ENCODE results near the gene CHD6.
A peak's percentile ranks its signal among the peaks of the same experiment; 100 is the strongest.

Gene CHD6

DNA sequence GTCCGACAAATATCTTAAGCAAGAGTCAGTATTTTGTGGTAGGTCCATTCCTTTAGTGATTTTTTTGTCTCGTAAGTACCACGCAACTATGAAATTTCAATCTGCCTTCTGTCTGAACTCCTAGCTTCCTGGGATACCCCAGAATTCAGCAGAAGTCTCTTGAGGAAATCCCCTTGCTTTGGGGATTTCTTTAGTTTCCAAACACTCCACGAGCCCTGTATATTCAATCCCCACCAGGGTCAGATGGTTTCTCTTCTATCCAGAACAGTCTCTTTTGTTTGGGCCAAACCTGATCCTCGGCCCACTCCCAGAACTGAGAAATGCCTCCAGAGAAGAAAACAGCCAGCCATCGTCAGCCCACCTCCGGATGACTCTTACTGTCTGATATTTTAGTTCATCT, 113.0 kb downstream of the CHD6 start:
- DNase-seq = no peak

DNA sequence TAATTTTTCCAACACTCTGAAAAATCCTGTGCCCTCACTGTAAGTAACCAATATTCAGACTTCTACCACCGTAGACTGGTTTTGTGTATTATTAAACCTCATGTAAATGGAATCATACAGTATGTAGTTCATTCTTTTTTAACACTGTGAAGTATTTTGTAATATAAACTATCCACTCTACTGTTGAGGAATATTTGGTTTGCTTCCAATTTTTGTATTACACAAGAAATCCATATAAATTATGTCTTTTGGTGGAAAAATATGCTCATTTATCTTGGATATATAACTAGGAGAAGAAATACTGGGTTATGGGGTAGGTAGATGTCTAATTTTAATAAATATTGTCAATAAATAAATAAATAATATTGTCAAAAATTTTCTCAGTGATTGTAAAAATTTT, 116.8 kb downstream of the CHD6 start:
- no peak for DNase-seq

DNA sequence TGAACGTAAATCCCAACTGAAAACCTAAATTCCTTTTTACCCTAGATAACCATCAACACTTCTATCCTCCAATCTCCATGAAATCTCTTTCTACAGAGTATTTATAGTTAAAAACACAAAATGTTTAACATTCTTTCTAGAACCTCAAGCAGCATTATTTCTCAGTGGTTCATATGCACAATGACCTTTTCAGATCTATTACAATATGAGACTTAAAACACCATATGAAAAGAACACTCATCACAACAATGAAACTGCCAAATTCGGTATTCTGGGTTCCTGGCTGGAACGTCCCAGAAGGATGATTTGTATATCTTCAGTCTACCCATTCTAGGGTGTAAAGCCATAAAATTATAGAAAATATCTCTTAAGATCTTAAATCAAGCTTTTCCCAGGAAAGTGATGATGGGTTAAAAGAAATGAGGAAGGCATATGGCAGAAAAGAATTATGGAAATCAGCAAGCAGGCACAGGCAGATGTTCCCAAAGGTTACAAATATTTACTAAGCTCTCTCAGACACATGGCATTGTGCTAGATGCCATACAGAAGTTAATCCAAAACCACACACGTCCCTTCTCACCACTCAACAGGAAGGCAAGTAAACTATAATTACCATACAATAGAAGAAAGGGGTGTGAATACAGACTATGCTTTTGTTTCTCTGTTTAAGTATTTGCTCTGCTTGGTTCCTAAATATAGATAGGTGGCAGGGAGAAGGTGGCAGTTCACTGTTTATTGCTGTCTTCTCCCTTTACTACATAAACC, 118.0 kb downstream of the CHD6 start:
- DNase-seq = peak; percentile 31

- no peak for DNase-seq
Measured at GRCh38 chr20:41499064-41499463, 119.1 kb downstream of the CHD6 start.

DNA sequence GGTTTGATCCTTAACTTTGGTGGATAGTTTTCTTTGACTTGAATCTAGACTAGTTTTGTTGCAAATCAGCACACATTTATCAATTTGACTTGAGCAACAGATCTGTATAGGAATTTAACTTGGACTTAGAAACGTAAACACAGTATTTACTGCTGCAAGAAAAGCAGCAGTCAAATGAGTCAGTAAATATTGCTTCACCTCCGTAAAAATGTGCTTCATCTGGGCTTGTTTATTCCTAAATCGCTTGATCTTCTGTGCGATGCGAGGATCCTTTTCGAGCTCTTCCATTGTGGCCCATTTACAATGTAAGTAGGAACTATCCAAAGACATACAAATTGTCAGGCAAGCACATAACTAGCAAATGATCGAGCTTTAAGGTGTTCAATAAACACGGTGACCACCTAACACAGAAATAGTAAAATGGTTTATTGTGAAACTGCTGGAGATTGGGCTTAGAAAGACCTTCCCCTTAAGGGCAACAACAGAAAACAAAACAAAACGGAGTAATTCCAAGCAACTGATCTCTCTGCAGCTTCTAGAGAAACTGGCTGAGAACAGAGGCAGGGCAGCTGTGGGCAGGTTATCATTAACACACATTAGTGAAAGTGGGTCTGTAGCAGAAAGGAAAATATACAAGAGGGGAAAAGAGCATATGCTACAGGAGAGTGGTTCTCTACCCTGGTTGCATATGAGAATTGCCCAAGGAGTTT, 120.8 kb downstream of the CHD6 start:
- DNase-seq = peak; percentile 26

DNA sequence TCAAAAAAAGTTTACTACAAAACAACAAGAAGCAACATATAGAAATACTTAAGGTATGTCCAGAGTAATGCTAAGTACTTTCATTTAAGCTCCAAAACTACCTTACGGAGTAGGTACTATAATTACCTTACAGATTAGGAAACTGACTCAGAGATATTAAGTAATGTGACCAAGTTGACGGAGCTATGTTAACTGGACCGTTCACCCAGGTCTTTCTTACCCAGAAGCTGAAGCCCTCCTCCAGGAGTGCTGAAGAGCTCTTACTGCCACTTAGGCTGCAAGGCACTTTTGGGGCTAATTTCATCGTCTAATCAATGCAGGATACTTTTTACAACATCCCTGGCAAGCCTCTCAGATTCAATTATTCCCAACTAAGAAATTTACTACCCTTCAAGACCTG, 123.7 kb downstream of the CHD6 start:
- no peak for DNase-seq

- no peak for DNase-seq
Measured at GRCh38 chr20:41483553-41483930, 134.6 kb downstream of the CHD6 start.

DNA sequence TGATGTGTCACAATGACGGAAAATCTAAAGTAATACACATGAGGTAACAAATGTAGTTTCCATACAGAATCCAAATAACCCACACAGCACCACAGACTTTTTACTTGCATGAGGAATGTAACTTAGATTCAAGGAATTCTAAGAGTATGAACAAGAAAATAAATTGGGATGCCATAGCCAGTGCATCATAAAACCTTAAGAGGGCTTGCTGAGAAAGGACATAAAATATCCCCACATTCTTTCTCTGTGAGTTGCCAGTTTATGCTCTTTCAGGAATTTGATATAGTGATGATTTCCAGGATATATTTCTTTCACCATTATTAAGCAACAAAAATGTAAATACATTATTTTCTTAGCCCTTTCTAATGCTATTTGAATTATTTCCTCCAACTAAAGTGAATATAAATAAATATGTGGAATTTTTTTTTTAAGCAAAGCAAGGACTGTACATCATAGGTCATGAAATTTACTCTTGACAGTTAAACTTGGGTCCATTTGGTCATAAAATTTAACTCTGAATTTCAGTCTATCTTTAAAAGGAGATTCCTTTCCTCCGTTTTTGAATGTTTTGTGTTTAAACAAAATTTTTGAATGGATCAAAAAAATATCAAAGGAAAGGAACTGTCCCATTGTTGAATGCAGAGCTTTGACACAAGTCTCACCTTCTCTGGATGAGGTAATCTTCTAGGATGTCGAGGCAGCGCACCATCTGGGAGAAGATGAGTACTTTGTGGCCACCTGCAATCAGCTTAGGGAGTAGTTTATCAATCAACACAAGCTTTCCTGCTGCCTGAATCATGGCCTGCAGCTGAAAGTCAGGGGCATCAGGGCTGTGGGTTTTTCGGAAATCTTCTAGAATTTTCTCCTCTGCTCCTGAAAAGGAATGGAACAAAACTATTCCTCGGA, 135.3 kb downstream of the CHD6 start:
- DNase-seq = no peak

- no peak for DNase-seq
Measured at GRCh38 chr20:41480054-41480770, 138.0 kb downstream of the CHD6 start.

DNA sequence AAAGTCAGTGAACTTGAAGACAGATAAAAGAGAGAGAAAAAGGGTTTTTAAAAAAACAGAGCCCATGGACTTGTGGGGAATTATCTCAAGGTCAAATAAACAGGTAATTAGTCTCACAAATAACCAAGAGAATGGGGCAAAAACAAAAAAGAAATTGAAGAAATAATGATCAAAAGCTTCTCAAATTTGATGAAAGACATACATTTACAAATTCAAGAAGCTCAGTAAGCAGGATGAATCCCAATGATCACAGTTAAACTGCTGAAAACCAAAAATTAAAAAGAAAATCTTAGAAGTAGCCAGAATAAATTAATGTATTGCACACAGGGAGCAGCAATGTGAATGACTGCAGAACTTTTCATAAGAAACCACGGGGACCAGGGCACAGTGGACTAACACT, 139.1 kb downstream of the CHD6 start:
- DNase-seq = no peak

DNA sequence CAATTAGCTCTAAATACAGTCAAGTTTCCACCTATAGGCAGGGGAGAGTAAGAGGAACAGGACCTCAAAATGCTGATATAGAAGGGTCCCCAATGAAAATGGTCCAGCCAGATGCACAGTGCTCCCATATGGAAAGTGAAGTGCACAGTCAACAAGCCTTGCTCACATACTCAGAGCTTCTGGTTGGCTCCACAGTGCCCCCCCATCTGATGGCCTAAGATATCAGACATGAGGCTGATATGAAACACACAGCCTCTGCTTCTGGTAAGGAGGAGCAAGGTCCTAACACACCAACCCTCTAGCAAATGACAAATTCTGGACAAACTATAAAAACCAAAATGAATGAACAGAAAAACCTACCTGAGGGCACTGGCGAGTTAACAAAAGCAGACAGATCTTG, 140.2 kb downstream of the CHD6 start:
- DNase-seq = no peak

- no peak for DNase-seq
Measured at GRCh38 chr20:41476446-41476845, 141.7 kb downstream of the CHD6 start.

GRCh38 chr20:41476013-41476441, 142.2 kb downstream of the CHD6 start:
- DNase-seq = no peak

DNA sequence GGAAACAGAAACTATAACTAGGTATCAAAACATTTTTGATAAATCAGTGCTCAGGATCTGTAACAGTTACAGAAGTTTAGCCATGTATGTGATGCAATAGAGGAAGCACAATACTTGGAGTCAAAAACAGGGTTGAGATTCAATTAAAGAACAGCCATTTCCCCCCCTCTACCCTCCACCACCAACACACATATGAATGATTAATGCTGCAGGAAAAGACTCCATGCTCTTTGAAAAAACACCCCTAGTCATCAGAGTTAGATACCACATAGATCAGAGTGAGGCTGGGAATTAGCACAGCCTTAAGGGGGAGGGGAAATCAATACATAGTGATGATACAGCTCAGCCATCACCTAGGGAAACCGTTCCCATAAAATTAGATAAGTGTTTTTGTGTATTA, 142.7 kb downstream of the CHD6 start:
- no peak for DNase-seq

DNA sequence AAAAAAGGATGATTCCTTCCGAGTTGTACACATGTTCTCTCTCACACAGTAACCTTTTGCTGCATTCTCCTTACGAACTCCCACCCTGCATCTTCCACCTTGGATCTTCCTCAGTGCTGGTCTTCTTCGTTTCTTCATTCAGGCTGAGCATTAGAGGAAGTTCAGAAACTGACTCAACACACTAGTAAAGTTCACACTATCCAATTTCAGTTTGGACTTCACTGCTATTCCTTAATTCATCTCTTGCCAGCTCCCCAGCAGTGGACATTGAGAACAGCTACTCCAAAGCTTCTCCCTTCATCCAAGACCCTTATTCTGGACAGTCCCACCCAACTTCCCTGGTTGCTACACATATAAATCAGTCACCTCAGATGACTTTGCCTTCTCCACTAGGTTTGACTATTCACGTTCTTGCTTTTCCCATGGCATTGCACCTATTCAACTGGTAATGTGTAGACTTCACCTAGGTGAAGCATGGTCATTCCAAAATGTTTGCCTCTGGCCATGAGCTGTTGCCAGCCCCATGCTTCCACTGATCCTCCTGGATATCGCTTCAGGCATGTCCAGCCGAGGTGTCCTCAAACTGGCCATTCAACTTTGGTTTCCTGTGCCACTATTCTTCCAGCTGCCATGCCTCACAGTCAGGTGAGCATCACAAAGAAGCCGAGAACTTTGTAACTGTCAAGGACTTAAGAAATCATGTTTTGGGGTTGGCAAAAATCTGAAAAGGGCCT, 147.6 kb downstream of the CHD6 start:
- DNase-seq = no peak

DNA sequence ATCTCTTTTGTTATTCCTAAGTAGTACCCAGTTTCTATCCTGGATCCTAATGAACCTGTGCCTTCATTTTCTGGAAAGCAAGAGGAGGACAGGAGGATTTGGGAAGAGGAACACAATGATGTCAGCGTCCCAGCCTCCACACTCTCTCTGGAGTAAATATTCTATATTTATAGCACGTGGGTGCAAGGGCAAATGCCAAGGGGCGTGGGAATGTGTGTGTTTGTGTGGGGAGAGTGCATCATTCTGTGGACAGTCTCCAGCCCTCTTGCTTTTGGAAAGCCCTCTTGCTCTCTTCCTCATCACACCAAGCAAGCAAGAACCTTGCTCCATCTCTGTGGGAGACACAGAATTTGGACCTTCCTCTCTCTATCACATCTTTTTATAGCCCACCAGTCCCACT, 148.3 kb downstream of the CHD6 start:
- DNase-seq = no peak

DNA sequence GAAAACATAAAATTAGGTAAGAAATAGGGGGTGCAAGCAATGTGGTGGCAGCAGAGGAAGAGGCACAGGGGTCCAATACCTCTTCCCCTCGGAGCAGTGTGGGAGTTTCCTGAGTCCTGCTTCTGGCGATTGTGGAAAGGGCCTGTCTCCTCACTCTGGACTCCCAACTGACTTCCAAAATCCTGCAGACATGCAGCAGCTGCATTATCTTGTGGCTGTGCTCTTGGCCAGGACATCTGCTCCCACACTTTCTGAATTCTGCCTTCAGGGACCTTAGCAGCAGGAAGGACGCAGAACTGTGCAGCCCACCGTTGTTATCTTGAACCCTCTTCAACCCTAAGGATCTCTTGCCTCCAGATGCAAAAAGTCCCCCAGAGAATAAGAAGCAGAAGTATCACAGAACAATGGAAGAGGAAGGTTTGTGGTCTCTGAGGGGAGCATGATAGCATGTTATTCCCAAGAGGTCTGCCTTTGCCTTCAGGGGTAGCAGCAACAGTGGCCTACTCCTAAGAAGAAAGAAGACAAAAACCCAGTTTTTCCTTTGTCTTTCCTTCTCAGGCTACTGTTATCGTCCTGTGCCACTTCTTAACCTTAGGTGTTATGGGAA, 149.1 kb downstream of the CHD6 start:
- no peak for DNase-seq

GRCh38 chr20:41467690-41468089, 150.5 kb downstream of the CHD6 start:
- no peak for DNase-seq

GRCh38 chr20:41467220-41467619, 151.0 kb downstream of the CHD6 start:
- no peak for DNase-seq

DNA sequence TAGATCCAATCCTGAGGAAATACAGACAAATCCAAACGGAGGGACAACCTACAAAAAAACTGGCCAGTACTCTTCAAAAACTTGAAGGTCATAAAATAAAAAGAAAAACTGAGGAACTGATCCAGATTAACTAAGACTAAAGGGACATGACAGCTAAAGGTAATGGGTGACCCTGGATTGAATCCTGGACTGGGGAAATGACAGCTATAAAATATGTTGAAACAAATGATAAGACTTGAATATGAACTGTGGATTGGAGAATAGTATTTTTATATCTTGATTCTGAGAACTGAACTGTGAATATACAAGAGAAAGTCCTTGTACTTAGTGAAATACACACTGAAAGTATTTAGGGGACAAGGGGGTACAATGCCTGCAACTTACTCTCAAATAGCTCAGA, 154.6 kb downstream of the CHD6 start:
- no peak for DNase-seq

- DNase-seq = no peak
Measured at GRCh38 chr20:41462372-41463161, 155.6 kb downstream of the CHD6 start.

Measured in NCI-H2227 treated with DMSO at 0.1 percent for 48 hours (cell line).